Activated T-cell treated with anti-CD3 and anti-CD28 coated beads, Interleukin-2, amount 50 U/mL, for 4 hours (primary cell): ENCODE measurements around the gene IPO5. TPM values are rescaled to one million over a fixed set of nuclear protein-coding genes. Genes with fewer than 3 reads are reported as not detected.

Source experiments
- ATAC-seq, 2 donors: fragments of 200-7000 bp; cut with Tn5 transposase; one replicate each; pipeline ENCODE4 v1.10.0; 2021
- DNase-seq: peaks from one replicate; pipeline ENCODE4 v3.0.0-alpha.2; 2020
- H3K27me3 Mint-ChIP-seq: one replicate; pipeline ENCODE4 v1.8.0; 2021; ENCODE audit warnings: low read depth, mixed read lengths
- H3K36me3 Mint-ChIP-seq: one replicate; pipeline ENCODE4 v1.8.0; 2022; ENCODE audit warnings: mixed read lengths; ENCODE audit not compliant: insufficient read depth
- H3K4me1 Mint-ChIP-seq: one replicate; pipeline ENCODE4 v1.8.0; 2021; ENCODE audit warnings: low read depth, mixed read lengths
- H3K4me3 Mint-ChIP-seq: one replicate; pipeline ENCODE4 v1.8.0; 2021; ENCODE audit warnings: mild to moderate bottlenecking, moderate library complexity, mixed read lengths
- H3K9me3 Mint-ChIP-seq: one replicate; pipeline ENCODE4 v1.8.0; 2021; ENCODE audit warnings: mixed read lengths
- total RNA-seq, 3 donors: library from RNA; stranded (reverse); gene quantifications; one replicate each; pipeline ENCODE4 v1.2.1, GENCODE V29; 2021

Gene IPO5
- total RNA-seq, 3 donors from 2014 or later = 240 to 279 (median 251) TPM

- Mint-ChIP-seq H3K27me3 (peaks cover 8% of the 10 kb centered on the region), H3K9me3 (no peaks in the 10 kb centered on the region), H3K4me3 (no peak overlapping the region), H3K4me1 (no peaks in the 10 kb centered on the region), H3K36me3 (no peaks in the 10 kb centered on the region)
- DNase-seq = no peak
- no peak for ATAC-seq
Measured at GRCh38 chr13:98071316-98071715, 117.8 kb downstream of the IPO5 start.

GRCh38 chr13:98072476-98072875, 119.0 kb downstream of the IPO5 start:
- DNase-seq = no peak
- no peak overlapping the region for H3K4me3 Mint-ChIP-seq
- H3K4me1 Mint-ChIP-seq = no peaks in the 10 kb centered on the region
- ATAC-seq = no peak
- peaks cover 8% of the 10 kb centered on the region for H3K27me3 Mint-ChIP-seq
- H3K9me3 Mint-ChIP-seq = no peaks in the 10 kb centered on the region
- H3K36me3 Mint-ChIP-seq = no peaks in the 10 kb centered on the region

Other genes starting within 250 kb of the IPO5 start
- gene FARP1, start 189.4 kb downstream of the IPO5 start, total RNA-seq = under 1 TPM; 0.45 to 0.86 (median 0.63) TPM
- gene RNF113B, start 223.6 kb downstream of the IPO5 start, total RNA-seq = not detected